Measurements from ENCODE around the gene SPO11.

DNA sequence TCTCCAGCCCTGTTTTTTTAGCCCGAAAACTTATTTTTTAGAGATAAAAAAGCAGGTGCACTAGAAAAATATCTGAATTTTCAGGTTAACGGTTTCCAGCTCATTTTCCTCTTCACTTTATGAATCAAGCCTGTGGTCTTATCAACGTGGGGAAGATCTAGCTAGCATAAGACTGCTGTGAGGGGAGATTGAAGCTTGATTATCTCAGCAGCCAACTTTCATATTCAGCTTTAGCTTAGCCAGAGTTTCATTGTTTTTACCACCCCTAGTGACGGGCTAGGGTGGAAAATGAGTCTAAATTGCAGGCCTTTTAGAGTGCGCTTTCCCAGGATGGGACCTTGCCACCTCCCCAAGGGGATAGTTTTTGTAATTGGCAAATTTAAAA lies 49.7 kb downstream of the SPO11 start:
- TF ChIP-seq ZNF274 (IDR thresholded peaks at IDR 0.05; ENCODE audit: low read depth, low read length) = no peak
- TF ChIP-seq SUZ12 (IDR thresholded peaks at IDR 0.05; ENCODE audit: extremely low read depth, insufficient read depth, insufficient read length) = no peak

Measured in NT2/D1 (cell line).